Tibial artery (tissue), 4 donors: ENCODE measurements around the gene HID1.

Source experiments
- DNase-seq, 2 donors: peaks; one replicate each; pipeline ENCODE4 v3.0.0-alpha.2; 2019
- H3K27ac ChIP-seq, 2 donors: fragments of 200-600 bp; sonication (generic) in 1 of 2; 1 replicate in 1 of 2; 2 replicates in 1 of 2; pipeline ENCODE4 v1.5.1; 2018 to 2019; ENCODE audit warnings: mild to moderate bottlenecking in 1 of 2
- H3K27me3 ChIP-seq, 2 donors: fragments of 200-600 bp; sonication (generic) in 1 of 2; one replicate each; pipeline versions ENCODE4 v1.5.1 to v1.6.0; 2016 to 2019
- H3K36me3 ChIP-seq, 3 donors: fragments of 200-600 bp; sonication (generic) in 2 of 3; one replicate each; pipeline ENCODE4 v1.5.1; 2016 to 2019; ENCODE audit warnings: mild to moderate bottlenecking in 2 of 3
- H3K4me1 ChIP-seq, 4 donors: fragments of 200-600 bp; sonication (generic) in 2 of 4; 1 replicate in 3 of 4; 2 replicates in 1 of 4; pipeline ENCODE4 v1.5.1; 2016 to 2019
- H3K4me3 ChIP-seq, 2 donors: fragments of 200-600 bp; sonication (generic) in 1 of 2; 1 replicate in 1 of 2; 2 replicates in 1 of 2; pipeline ENCODE4 v1.5.1; 2018 to 2019; ENCODE audit warnings: mild to moderate bottlenecking in 2 of 2
- H3K9me3 ChIP-seq, 3 donors: fragments of 200-600 bp; sonication (generic) in 1 of 3; one replicate each; pipeline ENCODE4 v1.5.1; 2016 to 2019
- intact Hi-C: fragments of 100-400 bp; cut with DNase I; formaldehyde crosslinking; loops from one replicate; pipeline ENCODE4 v1.15.0; 2023; ENCODE audit warnings: low total_unique reads
- TF ChIP-seq, protein P1 (sequence below), 2 experiments: fragments of 200-600 bp in 1 of 2; fragments of 450-650 bp in 1 of 2; IDR thresholded peaks; one replicate each; pipeline ENCODE4 v1.5.1; 2017 to 2019; ENCODE audit warnings: antibody characterized with exemption in 2 of 2, mild to moderate bottlenecking in 1 of 2, moderate library complexity in 1 of 2

Gene HID1

DNA sequence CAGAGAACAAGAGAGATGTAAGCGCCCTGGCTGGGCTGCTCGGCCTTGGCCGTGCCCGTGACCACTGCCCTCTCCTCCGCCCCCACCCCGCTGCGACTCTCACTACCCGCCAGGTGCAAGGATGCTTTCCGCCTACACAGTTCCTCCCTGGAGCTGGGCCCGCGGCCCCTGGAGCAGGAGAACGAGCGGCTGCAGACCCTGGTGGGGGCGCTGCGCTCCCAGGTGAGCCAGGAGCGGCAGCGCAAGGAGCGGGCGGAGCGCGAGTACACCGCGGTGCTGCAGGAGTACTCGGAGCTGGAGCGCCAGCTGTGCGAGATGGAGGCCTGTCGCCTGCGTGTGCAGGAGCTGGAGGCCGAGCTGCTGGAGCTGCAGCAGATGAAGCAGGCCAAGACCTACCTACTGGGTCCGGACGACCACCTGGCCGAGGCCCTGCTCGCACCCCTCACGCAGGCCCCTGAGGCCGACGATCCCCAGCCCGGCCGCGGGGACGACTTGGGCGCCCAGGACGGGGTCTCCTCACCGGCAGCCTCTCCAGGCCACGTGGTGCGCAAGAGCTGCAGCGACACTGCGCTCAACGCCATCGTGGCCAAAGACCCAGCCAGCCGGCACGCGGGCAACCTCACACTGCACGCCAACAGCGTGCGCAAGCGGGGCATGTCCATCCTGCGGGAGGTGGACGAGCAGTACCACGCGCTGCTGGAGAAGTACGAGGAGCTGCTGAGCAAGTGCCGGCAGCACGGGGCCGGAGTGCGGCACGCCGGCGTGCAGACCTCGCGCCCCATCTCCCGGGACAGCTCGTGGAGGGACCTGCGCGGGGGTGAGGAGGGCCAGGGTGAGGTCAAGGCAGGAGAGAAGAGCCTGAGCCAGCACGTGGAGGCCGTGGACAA lies 30.8 kb upstream of the HID1 start:
- Histone ChIP-seq H3K9me3 (no peaks in the 10 kb centered on the region), H3K4me1 (no peaks in the 10 kb centered on the region), H3K27ac (no peak overlapping the region), H3K27me3 (no peaks in the 10 kb centered on the region), H3K4me3 (no peak overlapping the region), H3K36me3 (peaks cover 26 to 60% (median 42%) of the 10 kb centered on the region in 3 donors)
- TF ChIP-seq, protein P1, sequence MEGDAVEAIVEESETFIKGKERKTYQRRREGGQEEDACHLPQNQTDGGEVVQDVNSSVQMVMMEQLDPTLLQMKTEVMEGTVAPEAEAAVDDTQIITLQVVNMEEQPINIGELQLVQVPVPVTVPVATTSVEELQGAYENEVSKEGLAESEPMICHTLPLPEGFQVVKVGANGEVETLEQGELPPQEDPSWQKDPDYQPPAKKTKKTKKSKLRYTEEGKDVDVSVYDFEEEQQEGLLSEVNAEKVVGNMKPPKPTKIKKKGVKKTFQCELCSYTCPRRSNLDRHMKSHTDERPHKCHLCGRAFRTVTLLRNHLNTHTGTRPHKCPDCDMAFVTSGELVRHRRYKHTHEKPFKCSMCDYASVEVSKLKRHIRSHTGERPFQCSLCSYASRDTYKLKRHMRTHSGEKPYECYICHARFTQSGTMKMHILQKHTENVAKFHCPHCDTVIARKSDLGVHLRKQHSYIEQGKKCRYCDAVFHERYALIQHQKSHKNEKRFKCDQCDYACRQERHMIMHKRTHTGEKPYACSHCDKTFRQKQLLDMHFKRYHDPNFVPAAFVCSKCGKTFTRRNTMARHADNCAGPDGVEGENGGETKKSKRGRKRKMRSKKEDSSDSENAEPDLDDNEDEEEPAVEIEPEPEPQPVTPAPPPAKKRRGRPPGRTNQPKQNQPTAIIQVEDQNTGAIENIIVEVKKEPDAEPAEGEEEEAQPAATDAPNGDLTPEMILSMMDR (IDR thresholded peaks at IDR 0.05), result no peak
- intact Hi-C loops, result no loop called here
- no peak for DNase-seq

DNA sequence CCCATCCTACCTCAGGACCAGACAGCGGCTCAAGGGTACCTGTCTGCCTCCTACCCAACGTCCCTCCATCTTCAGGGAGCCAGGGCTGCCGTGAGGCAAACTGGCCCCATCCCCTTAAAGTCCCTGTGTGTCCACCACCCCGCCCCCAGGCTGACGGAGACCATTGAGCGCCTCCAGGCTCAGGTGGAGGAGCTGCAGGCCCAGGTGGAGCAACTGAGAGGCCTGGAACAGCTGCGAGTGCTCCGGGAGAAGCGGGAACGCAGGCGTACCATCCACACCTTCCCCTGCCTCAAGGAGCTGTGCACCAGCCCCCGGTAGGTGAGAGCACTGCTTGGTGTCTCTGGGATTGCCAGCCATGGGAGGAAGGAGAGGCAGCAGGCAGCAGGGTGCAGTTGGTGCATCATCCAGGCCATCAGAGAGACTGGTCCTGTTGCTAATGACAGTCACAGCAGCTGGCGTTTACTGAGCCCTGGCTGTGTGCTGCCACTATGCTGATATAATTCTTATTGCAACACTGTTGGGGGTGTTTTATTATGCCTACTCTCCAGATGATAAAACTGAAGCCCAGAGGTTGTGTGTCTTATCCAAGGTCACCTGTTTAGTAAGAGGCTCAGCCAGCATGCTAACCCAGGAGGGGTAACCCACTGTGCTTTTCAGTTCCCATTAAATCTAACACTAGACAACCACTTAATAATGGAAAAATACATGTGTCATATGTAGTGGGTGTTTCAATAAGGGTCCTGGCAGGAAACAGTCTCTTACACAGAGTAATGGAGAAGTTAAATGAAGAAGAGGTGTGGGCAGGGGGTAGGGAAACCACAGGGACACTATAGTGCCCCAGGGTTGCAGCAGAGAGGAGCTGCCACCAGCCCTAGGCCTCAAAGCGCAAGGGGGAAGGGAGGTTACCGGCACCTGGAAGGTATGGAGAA lies 29.6 kb upstream of the HID1 start:
- H3K9me3 ChIP-seq, result no peaks in the 10 kb centered on the region
- intact Hi-C loops, result no loop called here
- peaks cover 26 to 60% (median 42%) of the 10 kb centered on the region in 3 donors for H3K36me3 ChIP-seq
- H3K4me3 ChIP-seq, result no peak overlapping the region
- DNase-seq, result no peak
- TF ChIP-seq, protein P1 (IDR thresholded peaks at IDR 0.05), result no peak
- no peak overlapping the region for H3K27ac ChIP-seq
- H3K4me1 ChIP-seq, result no peaks in the 10 kb centered on the region
- H3K27me3 ChIP-seq, result no peaks in the 10 kb centered on the region

DNA sequence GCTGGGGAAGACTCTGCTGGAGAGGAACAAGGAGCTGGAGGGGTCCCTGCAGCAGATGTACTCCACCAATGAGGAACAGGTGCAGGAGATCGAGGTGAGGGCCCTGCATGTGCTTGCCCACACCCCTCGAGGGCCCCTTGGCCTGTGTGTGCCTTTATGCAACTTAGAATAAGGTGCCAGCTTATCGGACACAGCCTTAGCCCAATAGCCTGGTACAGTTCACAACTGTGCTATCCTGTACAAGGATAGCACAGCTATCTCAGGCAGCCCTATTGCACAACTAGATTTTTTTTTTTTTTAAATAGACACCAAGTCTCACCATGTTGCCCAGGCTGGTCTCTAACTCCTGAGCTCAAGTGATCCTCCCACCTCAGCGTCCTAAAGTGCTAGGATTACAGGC lies 27.0 kb upstream of the HID1 start:
- Histone ChIP-seq H3K36me3 (peaks cover 26 to 51% (median 42%) of the 10 kb centered on the region in 3 donors), H3K9me3 (no peaks in the 10 kb centered on the region), H3K27ac (no peak overlapping the region), H3K4me3 (no peak overlapping the region), H3K27me3 (no peaks in the 10 kb centered on the region), H3K4me1 (no peaks in the 10 kb centered on the region)
- DNase-seq, result no peak
- TF ChIP-seq, protein P1 (IDR thresholded peaks at IDR 0.05), result no peak
- intact Hi-C loops, result no loop called here

DNA sequence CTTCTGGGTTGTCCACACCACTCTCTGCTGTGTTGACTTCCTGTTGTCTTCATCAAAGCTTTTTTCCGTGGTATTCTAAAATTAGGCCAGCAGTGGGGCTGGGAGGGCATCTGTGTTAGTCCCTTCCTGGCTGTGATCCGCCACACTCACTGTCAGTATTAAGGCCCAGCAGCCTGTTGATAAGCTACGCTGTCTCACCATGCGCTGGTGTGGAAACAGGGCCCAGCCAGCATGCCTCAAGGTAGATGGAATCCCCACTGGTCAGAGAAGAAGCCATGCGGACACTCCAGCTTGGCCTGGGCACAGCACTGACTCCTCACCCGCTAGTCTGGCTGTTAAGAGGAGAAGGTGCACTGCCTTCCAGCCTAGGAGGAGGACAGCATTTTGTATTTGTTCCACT lies 26.2 kb upstream of the HID1 start:
- Histone ChIP-seq H3K27me3 (no peaks in the 10 kb centered on the region), H3K9me3 (no peaks in the 10 kb centered on the region), H3K4me1 (no peaks in the 10 kb centered on the region), H3K36me3 (peaks cover 26 to 43% (median 38%) of the 10 kb centered on the region in 3 donors), H3K27ac (no peak overlapping the region), H3K4me3 (no peak overlapping the region)
- TF ChIP-seq, protein P1 (IDR thresholded peaks at IDR 0.05), result no peak
- no peak for DNase-seq
- intact Hi-C loops, result no loop called here

DNA sequence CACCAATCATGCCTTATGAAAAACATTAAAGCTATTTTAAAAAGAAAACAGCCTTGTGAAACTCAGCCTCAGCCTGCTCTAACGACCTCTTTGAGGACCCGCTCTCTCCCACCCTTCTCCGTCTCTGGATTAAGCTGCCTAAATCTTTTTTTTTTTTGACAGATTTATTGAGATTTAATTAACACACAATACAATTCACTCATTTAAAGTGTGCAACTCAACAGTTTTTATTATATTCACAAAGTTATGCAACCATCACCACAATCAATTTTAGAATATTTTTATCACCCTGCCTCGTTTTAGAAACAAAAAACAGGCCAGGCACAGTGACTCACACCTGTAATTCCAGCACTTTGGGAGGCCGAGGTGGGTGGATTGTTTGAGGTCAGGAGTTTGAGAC lies 23.3 kb upstream of the HID1 start:
- TF ChIP-seq, protein P1 (IDR thresholded peaks at IDR 0.05), result no peak
- intact Hi-C loops, result no loop called here
- no peaks in the 10 kb centered on the region for H3K27me3 ChIP-seq
- H3K36me3 ChIP-seq, result peaks cover 0 to 14% (median 9%) of the 10 kb centered on the region in 3 donors
- DNase-seq, result no peak
- peaks cover 0 to 3% (median 0%) of the 10 kb centered on the region in 4 donors for H3K4me1 ChIP-seq
- no peak overlapping the region for H3K27ac ChIP-seq
- H3K9me3 ChIP-seq, result no peaks in the 10 kb centered on the region
- no peak overlapping the region for H3K4me3 ChIP-seq
